GM21723 (cell line): ENCODE results near the gene MTFP1.
"Not testable (repeated sequence)": the region's sequence is repeated elsewhere in the genome, so short reads cannot be mapped to it uniquely, and the experiment has no call there.

Source experiments
- ATAC-seq: cut with Tn5 transposase; IDR thresholded peaks from one replicate; pipeline ENCODE4 v1.9.1; 2021; ENCODE audit warnings: mild to moderate bottlenecking, moderate library complexity; ENCODE audit not compliant: unreplicated experiment

MTFP1 gene

DNA sequence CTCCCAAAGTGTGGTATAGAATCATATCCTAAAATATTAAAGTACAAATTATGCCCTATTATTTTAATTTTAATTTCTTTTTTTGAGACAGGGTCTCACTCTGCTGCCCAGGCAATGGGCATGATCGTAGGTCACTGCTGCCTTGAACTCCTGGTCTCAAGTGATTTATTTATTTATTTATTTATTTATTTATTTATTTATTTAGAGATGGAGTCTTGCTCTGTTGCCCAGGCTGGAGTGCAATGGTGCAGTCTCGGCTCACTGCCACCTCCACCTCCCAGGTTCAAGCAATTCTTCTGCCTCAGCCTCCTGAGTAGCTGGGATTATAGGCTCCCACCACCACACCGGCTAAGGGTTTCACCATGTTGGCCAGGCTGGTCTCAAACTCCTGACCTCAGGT is 24.5 kb upstream of the MTFP1 start:
- not testable (repeated sequence) for ATAC-seq

DNA sequence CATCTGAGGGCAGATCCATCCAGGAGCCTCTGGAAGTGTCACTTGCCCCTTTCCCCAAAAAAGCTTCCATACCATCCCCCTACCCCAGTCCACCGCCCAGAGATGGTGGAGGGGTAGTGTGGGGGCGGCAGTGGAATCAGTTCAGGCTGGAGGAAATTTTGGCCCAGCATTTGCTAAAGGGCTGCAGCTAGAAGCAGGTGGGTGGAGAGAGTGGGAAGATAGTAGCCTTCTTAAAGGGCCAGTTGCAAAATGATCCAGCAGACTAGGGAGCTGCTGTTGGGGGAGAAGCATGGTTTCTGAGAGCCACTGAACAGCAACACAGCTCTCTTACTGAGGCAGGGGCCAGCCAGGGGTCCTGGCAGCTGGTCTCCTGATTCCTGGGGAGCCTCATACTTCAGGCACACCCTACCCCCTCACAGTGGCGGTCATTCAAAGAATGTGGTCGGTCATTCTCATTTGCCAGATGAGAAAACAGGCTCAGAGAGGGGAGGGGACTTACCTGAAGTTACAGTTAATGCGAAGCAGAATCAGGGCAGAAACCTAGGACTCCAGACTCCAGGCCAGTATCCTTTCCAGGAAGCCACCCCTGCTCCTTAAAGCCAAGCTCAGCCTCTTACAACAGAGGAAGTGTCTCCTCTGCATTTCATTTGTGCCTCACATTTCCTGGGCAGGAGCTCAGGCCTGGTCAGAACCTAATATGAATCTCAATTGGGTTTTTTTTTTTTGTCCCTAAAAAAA is 23.4 kb upstream of the MTFP1 start:
- no peak for ATAC-seq

DNA sequence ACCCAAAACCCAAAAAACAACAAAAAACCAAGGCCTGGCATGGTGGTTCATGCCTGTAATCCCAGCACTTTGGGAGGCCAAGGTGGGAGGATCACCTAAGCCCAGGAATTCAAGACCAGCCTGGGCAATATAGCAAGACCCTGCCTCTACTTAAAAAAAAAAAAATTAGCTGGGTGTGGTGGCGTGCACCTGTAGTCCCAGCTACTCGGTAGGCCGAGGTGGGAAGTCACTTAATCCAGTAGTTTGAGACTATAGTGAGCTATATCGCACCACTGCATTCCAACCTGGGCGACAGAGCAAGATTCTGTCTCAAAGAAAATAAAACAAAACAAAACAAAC is 22.8 kb upstream of the MTFP1 start:
- ATAC-seq: not testable (repeated sequence)

DNA sequence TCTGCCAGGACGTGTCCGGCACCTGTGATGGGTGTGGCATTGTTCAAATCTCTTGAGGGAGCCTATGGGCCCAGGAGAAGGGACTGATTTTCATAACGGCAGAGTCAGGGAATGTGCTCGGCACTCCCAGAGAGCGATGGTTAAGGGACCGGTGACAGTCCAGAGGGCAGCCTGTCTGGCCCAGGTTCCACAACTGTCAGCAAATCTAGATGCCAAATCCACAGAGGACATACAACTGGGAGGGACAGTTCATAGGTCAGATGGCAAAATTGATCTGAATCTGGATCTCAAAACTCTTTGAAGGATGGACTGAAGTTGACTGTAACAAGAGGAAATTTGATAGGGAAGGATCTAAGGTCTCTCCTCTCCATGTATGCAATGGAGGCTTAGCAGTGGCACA is 21.3 kb upstream of the MTFP1 start:
- ATAC-seq: no peak

DNA sequence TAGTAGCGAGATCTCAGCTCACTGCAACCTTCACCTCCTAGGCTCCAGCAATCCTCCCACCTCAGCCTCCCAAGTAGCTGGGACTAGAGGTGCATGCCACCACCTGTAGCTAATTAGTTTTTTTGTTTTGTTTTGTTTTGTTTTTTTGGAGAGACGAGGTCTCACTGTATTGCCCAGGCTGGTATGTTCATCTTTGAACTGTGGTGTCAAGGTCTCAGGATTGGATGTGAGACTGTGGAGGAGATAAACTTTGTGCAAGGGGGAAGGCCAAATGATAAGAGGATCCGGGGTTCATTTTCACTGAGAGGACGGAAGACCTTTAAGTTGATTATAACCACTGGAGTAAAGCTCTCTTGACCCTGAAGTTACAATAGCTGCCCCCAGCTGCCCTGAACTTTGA is 19.8 kb upstream of the MTFP1 start:
- ATAC-seq: no peak

DNA sequence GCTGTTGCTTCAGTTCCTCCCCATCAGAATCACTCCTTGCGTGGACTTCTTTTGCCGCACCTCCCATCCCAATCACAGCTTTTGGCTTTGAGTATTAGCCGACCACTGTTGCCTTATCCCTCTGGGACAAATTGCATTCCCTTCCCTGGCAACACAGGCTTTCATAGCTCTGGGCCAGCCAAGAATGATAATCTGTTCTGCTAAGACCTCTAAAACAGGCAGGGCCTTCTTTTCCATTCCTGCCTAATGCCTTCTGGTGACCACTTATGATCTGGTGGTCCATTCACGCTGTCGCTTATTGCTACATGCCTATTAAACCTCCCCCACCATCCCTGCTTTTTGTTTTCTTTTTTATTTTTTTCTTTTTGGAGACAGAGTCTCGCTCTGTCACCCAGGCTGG is 19.2 kb upstream of the MTFP1 start:
- no peak for ATAC-seq

DNA sequence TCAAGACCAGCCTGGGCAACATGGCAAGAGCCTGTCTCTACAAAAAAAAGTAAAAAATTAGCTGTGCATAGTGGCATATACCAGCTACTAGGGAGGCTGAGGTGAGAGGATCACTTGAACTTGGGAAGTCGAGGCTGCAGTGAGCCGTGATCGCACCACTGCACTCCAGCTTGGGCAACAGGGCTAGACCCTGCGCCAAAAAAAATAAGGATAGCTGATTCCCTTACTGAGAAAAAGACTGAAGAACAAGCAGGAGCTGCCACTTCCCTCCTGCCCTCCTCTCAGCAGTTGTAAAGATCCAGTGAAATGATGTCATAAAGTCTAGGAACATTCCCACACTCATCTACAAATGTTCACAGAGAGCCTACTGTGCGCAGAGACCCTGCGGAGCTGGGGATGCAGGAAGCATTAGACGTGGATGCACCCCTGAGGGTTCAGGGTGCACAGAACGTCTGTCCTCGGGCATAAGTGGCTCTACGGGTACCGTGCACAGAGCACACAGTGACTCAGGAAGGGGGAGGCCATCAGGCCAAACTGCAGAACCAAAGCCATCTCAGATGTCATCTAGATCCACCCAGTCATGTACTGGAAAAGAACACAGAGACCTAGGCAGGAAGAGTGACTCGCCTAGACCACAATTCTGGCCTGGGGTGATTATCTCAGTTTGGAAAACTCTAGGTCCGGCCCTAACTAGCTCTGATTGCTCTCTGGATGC is 17.0 kb upstream of the MTFP1 start:
- no peak for ATAC-seq

DNA sequence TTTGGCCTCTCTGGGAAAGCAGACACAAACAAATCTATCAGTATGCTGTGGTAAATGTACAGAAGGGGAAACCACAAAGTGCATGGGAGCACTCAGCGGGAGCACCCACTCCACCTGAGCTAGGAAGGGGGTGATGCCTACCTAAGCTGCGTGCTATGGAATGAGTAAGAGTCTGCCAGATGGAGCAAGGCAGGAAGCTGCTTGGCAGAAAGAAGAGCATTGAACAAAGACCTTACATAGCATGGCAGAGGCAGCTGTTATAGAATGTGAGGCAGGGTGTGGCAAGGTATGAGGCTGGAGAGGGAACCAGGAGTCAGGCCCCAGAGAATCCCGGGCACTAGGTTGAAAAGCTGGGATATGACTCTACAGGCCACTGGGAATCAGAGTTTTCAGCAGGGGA is 13.8 kb upstream of the MTFP1 start:
- no peak for ATAC-seq

DNA sequence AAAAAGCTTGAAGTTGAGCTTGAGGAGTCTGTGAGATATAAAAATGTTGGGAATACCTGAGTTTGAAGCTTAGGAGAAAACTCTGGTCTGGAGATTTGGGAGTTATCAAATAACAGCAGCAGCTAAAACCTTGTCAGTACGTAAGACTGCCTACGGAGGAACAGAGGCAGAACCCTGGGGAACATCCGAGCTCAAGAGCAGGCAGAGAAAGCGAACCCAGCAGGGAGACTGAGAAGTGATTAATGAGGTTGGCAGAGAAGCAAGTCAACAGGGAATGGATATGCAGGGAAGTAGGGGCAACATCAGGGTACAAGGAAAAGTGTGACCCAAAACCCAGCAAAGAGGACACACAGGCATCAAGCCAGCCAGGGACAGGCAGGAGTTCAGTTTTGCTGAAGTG is 12.6 kb upstream of the MTFP1 start:
- ATAC-seq: no peak

DNA sequence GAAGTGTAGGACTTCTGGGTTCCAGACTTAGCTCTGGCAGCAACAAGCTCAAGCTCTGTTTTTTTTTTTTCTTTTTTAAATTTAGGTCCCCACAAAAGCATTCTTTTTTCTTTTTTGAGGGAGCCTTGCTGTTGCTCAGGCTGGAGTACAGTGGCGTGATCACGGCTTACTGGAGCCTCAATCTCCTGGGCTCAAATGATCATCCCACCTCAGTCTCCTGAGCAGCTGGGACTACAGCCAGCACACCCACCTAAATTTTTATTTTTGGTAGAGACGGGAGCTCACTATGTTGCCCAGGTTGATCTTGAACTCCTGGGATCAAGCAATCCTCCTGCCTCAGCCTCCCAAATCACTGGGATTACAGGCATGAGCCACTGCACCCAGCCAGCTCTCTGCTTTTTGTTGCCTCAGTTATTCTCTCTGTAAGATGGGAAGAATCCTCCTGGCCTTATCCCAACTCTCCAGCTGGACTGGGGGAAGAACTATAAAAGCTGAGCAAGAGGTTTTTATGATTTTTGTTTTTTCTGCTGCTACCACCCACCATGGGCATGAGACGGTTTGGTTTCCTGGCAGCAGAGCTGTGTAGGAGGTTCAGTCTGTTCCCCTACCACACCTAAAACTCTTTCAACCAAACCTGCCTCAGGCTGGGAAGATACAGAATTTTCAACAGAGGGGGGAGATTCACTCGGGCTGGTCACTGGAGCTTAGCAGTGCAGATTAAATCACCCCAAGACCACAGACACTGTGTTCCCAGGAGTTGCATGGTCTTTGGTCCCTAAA is 11.6 kb upstream of the MTFP1 start:
- ATAC-seq: no peak

DNA sequence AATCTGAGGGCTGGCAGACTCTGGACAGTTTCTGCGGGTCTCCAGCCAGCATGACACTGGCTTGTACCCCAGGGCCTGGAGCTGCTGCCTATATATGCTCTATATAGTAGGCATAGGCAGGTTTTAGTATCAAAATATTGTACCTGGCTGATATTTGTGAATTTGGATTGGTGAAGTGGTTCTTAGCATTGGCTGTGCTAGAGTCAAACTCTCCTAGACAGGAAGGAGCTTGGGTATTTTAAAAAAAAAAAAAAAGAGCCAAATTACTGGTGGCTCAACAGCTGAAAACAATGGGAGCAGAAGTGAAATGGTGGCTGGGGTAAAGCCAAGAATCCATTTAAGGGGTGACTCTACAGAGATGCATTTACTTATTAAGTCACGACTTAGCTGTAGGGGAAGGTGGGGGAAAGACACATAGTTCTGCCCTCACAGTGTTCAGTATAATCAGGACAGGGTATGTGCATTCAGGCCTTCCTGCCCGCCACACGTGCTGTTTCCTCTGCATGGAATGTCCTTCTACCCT is 11.0 kb upstream of the MTFP1 start:
- ATAC-seq: no peak

DNA sequence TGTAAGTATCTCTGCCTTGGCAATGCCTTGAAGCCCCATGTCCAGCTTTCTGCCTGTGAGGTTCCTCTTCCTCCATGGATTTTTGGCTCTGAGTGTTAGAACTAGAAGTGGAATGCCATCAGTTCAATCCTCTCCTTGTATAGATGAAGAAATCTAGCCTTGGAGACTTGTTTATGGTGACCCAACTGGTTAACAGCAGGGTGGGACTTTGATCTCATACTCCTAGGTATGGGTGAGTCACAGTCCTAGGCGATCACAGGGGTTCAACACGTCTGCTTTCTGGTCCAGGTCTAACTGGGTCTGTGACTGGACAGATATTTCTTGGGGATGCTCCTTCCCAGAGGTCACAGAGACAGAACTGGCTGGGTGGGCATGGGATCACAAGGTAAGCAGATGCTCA is 9.2 kb upstream of the MTFP1 start:
- ATAC-seq: no peak

DNA sequence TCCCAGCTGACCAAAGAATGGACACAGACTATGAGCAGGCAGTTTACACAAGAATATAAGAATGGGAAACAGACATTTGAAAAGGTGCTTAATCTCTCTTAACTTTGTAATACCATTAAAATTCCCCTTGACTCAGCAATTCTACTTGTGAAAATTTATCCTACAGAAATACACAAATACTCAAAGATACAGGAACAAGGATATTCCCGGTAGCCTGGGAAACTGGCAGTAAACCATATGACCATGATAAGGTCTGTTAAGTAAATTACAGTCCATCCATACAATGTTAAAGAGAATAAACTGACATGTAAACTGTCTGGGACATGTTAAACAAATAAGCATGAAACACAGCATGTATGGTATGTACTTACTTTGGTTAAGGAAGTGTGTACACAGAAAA is 8.7 kb upstream of the MTFP1 start:
- no peak for ATAC-seq

DNA sequence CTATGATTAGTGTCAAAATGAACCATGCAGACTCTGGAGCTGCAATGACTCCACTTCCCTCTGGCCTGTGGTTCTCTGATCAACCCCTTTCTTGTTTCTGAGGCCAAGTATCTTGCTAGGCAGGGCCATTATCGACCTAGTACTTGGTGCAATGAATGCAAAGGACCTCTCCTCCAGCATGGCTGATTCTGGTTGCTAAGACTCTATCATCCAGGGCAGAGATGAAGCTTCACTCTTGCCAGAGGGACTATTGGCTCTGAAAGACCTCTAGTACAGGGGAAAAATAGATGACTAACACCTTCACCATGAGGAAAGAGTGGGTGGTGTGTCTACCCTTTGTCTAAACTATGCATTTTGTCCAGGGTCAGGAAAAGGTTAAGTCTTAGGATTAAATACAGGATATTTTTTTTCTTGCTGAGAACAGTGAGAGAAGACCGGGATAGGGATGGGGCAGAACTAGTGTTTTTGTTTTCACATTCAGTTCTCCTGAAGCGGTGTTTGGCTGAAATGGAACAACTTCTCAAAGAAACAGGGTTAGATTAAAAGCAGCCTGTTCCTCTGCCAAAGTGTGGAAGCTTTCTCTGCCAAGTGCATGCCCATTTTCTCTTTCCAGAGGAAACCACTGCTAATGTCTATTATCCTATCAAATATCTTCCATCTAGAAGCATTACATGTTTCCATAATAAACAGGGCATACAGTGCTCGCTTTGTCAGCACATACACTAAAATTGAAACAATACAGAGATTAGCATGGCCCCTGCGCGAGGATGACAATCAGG is 5.0 kb upstream of the MTFP1 start:
- ATAC-seq: no peak

DNA sequence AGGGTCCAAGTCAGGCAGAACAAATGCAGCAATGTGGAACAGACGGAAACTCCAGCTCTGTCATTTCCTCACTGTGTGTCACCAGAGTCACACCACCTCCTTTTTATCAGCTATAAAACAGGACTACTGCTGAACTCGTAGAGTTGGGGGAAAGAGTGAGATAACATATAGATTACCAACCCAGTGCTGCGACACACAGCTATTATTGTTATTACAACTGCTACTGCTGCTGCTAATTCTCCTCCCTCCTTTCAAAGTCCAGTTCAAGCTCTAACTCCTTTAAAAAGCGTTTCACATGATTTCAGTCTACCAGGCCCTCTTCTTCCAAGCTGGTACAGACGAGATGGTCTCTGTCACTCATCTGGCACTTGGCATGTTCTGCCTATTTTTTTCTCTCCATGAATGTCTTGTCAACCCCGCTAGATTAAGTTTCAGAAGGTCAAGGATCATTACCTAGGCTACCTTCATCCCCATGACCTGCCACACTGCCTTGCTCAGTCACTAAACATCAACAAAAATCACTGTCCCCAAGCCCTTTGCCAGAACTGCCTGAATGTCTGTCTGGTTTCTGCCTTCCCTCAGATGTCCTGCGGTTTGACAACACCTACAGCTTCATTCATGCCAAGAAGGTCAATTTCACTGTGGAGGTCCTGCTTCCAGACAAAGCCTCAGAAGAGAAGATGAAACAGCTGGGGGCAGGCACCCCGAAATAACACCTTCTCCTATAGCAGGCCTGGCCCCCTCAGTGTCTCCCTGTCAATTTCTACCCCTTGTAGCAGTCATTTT is 3.7 kb upstream of the MTFP1 start:
- no peak for ATAC-seq

DNA sequence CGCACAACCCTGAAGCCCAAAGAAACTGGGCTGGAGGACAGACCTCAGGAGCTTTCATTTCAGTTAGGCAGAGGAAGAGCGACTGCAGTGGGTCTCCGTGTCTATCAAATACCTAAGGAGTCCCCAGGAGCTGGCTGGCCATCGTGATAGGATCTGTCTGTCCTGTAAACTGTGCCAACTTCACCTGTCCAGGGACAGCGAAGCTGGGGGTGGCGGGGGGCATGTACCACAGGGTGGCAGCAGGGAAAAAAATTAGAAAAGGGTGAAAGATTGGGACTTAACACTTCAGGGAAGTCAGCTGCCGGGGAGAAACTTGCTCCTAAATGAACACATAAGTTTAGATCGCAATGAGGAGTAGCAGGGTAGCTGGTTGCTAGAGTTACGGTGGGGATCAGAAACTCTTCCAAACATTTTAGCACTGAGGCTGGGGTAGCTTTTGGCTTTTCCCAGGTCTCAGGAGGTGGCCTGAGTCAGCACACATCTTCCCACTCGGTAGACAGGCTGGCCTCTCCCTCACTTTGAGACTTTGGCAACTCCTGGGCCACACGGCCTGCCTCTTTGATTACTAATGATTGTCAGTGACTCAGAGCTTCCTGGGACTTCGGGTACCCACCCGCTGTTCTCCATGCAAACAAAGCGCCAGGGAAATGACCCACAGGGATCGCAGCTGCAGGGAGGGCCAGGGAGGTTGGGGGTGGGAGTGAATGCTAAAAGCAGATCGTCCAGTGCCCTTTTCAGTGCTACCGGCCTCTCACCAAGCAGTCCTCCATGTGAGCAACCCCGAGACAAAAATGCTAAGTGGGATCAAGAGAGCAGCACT is 2.9 kb upstream of the MTFP1 start:
- no peak for ATAC-seq

DNA sequence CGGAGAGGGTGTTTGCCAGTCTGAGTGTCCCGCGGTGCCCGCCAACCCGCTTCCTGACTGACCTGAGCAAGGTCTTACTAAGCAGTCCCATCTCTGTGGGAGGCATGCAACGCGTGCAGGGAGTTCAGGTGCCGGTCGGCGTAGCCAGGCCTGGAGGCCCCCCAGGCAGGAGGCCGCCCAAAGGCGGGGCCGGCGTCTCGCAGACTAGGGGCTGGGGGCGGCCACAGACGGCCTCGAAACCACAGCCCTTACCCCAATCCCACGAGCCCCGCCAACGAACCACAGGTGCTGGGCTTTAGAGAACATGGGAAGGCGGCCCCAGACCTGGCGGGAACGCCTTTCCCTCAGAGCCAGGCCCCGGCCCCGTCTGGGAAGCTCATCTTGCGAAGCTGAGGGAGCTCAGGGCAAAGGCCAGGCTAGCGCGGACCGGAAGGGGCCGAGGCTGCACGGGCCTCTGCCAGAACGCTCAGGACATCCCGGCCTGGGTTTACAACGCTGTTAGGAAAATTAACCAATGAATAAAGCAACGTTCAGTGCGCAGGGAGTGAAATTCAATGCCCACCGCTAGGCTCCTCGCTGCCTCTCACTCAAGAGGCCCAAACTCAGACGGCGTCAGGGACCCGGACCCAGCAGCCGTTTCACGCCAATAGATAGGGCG is 2.1 kb upstream of the MTFP1 start:
- peak; percentile 25 for ATAC-seq

DNA sequence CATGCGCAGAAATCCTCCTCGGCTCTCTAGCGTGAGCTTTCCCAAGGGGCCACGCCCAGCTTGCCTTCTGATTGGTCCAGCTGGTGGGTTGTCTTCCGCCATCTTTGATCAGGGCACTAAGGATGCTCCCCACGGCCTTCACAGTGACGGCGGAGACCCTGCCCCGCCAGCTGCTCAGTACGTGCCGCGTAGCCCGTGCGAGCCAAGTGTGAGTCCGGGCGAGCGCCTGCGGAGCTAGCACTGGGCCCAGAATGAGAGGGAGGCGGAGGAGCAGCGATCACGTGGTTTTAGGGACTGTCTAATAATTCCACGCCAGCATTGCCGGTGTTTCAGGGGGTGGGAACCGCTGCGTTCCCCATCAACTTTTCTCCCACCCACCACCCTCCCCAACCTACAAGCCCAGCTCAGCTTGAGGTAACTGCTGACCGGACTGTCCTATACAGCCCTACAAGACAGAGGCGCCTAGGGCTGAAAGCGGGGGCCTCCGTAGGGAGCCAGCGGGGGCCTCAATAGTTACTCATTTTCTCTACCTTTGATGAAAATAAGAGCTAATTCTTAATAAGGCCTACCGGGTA is 1.5 kb upstream of the MTFP1 start:
- ATAC-seq: peak; percentile 80
